OCI-LY1 (cell line): Measurements from ENCODE around the gene FGF2.

Experiments
- H2AFZ ChIP-seq: fragments of 200-600 bp; sonication (generic), shearing (Covaris generic); 2 replicates; pipeline ENCODE4 v1.6.0; 2014; ENCODE audit warnings: antibody characterized with exemption, mild to moderate bottlenecking, low read length
- H3F3A ChIP-seq: fragments of 200-600 bp; sonication (generic), shearing (Covaris generic); 2 replicates; pipeline ENCODE4 v1.6.0; 2014; ENCODE audit warnings: mild to moderate bottlenecking, antibody characterized with exemption, low read length, moderate library complexity; ENCODE audit not compliant: insufficient read depth
- H3K27ac ChIP-seq: fragments of 200-600 bp; sonication (generic); 2 replicates; pipeline ENCODE4 v1.5.1; 2014; ENCODE audit warnings: low read length, mixed run types, mild to moderate bottlenecking, low read depth; ENCODE audit not compliant: poor library complexity, severe bottlenecking
- H3K27me3 ChIP-seq: fragments of 200-600 bp; sonication (generic); 2 replicates; pipeline ENCODE4 v1.6.0; 2014; ENCODE audit warnings: antibody characterized with exemption, mild to moderate bottlenecking, low read length, moderate library complexity; ENCODE audit not compliant: insufficient read depth
- H3K36me3 ChIP-seq: fragments of 200-600 bp; sonication (generic); 2 replicates; pipeline ENCODE4 v1.6.1; 2014; ENCODE audit warnings: mild to moderate bottlenecking, antibody characterized with exemption, low read length, moderate library complexity, mixed read lengths; ENCODE audit not compliant: insufficient read depth
- H3K4me1 ChIP-seq: fragments of 200-600 bp; sonication (generic); 2 replicates; pipeline ENCODE4 v1.5.1; 2014; ENCODE audit warnings: mild to moderate bottlenecking, low read length, moderate library complexity; ENCODE audit not compliant: insufficient read depth, severe bottlenecking
- H3K4me2 ChIP-seq: fragments of 200-600 bp; sonication (generic), shearing (Covaris generic); 2 replicates; pipeline ENCODE4 v1.6.1; 2014; ENCODE audit warnings: low read length
- H3K4me3 ChIP-seq: fragments of 200-600 bp; sonication (generic); 2 replicates; pipeline ENCODE4 v1.5.1; 2014; ENCODE audit warnings: low read length, low read depth, mild to moderate bottlenecking, mixed read lengths; ENCODE audit not compliant: poor library complexity, severe bottlenecking
- H3K79me2 ChIP-seq: fragments of 200-600 bp; shearing (Covaris generic); 2 replicates; pipeline ENCODE4 v1.6.1; 2016; ENCODE audit warnings: mixed run types, low read length, mixed read lengths; ENCODE audit not compliant: insufficient read depth
- H3K9ac ChIP-seq: fragments of 200-600 bp; sonication (generic), shearing (Covaris generic); 2 replicates; pipeline ENCODE4 v1.6.1; 2014; ENCODE audit warnings: mild to moderate bottlenecking, low read length, mixed read lengths
- H3K9me2 ChIP-seq: fragments of 200-600 bp; sonication (generic), shearing (Covaris generic); 2 replicates; pipeline ENCODE4 v1.6.1; 2014; ENCODE audit warnings: low read depth, mild to moderate bottlenecking, low read length, mixed read lengths
- H3K9me3 ChIP-seq: fragments of 200-600 bp; shearing (Covaris generic); 2 replicates; pipeline ENCODE4 v1.6.1; 2014; ENCODE audit warnings: low read length, mixed read lengths
- H4K20me1 ChIP-seq: fragments of 200-600 bp; sonication (generic), shearing (Covaris generic); 2 replicates; pipeline ENCODE4 v1.6.0; 2016; ENCODE audit warnings: mild to moderate bottlenecking, low read length; ENCODE audit not compliant: insufficient read depth
- EZH2 ChIP-seq: fragments of 200-600 bp; sonication (generic), shearing (Covaris generic); IDR thresholded peaks from 2 replicates; pipeline ENCODE4 v1.8.0; 2017; ENCODE audit warnings: borderline replicate concordance, mixed run types, mild to moderate bottlenecking, antibody characterized with exemption, low read length, moderate library complexity, mixed read lengths
- TF ChIP-seq, protein P1 (sequence below): fragments of 200-600 bp; sonication (generic), shearing (Covaris generic); IDR thresholded peaks from 2 replicates; pipeline ENCODE4 v1.5.1; 2017; ENCODE audit warnings: mild to moderate bottlenecking, antibody characterized with exemption, low read length, moderate library complexity, mixed read lengths

FGF2 gene

DNA sequence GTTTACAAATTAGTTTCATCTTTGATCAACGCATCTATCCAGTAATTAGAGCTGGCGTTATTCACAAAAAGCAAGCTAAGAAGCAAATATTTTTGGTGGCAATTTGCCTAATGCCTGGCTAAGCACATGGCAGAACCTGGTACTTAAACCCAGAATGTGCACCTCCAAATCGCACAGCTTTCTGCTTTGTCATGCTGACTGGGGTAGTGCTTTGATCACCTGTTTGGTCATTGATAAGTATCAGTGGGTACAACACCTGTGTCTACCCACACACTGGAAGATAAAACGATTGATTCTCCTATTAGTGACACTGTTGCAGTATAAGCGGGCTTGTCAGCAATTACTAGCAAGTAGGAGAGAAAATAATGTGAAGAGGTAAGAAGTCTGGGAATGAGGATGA is 93.8 kb downstream of the FGF2 start:
- Histone ChIP-seq H3K4me2 (no peak overlapping the region), H3K9ac (no peak overlapping the region), H3K4me3 (no peak overlapping the region), H3K9me2 (no peaks in the 10 kb centered on the region), H3K4me1 (peaks cover 19% of the 10 kb centered on the region), H3K36me3 (no peaks in the 10 kb centered on the region), H3K79me2 (peaks cover 9% of the 10 kb centered on the region; the same call in 1 of the 2 replicates), H4K20me1 (no peaks in the 10 kb centered on the region), H3F3A (no peaks in the 10 kb centered on the region), H2AFZ (no peak overlapping the region), H3K27ac (no peak overlapping the region), H3K9me3 (no peaks in the 10 kb centered on the region), H3K27me3 (no peaks in the 10 kb centered on the region)
- no peak for TF ChIP-seq EZH2
- TF ChIP-seq, protein P1, sequence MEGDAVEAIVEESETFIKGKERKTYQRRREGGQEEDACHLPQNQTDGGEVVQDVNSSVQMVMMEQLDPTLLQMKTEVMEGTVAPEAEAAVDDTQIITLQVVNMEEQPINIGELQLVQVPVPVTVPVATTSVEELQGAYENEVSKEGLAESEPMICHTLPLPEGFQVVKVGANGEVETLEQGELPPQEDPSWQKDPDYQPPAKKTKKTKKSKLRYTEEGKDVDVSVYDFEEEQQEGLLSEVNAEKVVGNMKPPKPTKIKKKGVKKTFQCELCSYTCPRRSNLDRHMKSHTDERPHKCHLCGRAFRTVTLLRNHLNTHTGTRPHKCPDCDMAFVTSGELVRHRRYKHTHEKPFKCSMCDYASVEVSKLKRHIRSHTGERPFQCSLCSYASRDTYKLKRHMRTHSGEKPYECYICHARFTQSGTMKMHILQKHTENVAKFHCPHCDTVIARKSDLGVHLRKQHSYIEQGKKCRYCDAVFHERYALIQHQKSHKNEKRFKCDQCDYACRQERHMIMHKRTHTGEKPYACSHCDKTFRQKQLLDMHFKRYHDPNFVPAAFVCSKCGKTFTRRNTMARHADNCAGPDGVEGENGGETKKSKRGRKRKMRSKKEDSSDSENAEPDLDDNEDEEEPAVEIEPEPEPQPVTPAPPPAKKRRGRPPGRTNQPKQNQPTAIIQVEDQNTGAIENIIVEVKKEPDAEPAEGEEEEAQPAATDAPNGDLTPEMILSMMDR: no peak

DNA sequence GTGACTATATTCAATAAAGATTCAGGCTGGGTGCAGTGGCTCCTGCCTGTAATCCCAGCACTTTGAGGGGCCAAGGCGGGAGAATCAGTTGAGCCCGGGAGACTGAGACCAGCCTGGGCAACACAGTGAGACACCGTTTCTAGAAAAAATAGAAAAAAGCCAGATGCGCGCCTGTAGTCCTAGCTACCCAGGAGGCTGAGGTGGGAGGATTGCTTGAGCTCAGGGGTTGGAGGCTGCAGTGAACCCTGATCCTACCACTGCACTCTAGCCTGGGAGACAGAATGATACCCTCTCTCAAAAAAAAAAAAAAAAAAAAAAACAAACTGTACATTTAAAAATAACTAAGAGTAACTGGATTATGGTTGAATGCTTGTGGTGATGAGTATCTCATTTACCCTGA is 94.7 kb downstream of the FGF2 start:
- H3K36me3 ChIP-seq: no peaks in the 10 kb centered on the region
- H3K4me2 ChIP-seq: peak overlapping the region; percentile 87
- no peaks in the 10 kb centered on the region for H3K9me2 ChIP-seq
- peak overlapping the region; percentile 96 for H3K4me3 ChIP-seq
- H2AFZ ChIP-seq: no peak overlapping the region
- H3K27me3 ChIP-seq: no peaks in the 10 kb centered on the region
- no peaks in the 10 kb centered on the region for H4K20me1 ChIP-seq
- H3K9ac ChIP-seq: no peak overlapping the region
- H3K79me2 ChIP-seq: peaks cover 9% of the 10 kb centered on the region; the same call in 1 of the 2 replicates
- TF ChIP-seq, protein P1: no peak
- no peak for TF ChIP-seq EZH2
- H3K27ac ChIP-seq: no peak overlapping the region
- H3F3A ChIP-seq: no peaks in the 10 kb centered on the region
- H3K4me1 ChIP-seq: peaks cover 19% of the 10 kb centered on the region
- no peaks in the 10 kb centered on the region for H3K9me3 ChIP-seq

DNA sequence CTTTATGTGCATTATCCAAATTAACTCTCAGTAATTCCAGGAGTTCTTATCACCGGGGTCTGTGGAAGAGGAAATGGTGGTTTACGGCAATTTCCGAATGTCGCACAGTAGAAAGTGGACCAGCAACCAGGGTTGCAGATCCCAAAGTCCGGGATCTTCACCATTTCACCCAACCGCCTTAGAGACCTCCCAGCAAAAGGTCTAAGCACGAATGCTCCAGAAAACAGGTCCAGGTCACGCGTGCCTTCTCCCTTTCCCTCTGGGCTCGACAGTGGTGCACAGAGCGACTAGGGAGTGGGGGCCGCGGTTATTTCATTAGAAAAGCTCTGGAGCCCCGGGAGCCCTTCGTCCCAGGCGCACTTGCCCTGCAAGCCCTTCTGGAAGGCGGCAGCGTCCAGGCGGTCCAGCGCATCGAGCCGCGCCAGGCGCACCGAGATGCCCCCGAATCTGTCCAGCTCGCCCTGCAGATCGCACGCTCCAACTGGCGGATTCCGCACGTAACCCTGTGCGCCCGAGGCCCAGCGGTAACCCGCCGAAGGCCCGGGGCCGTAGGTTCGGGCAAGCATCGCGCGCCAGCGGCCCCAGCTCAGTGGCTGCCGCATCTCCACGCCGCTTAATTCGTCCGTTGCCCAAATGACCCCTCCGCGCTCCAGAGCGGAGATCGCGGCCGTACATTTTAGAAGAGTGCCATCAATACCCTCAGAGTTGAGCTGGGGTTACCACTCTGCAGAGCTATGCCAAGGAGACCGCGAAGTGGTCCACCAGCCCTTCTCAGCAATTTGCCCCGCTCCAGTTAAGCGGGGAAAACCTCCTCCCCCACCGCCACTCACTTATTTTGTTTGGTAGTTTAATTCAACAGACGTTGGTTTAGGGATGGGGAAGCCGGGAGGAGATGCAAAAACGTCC is 95.6 kb downstream of the FGF2 start, which contains the start of gene NUDT6:
Gene NUDT6 (minus strand): TSS at position 627 of the 906 bp plus-strand sequence. CDS start 25 bp downstream, at position 602.
- no peaks in the 10 kb centered on the region for H3K9me2 ChIP-seq
- no peaks in the 10 kb centered on the region for H3K27me3 ChIP-seq
- peaks cover 19% of the 10 kb centered on the region for H3K4me1 ChIP-seq
- H3K9me3 ChIP-seq: no peaks in the 10 kb centered on the region
- H3F3A ChIP-seq: no peaks in the 10 kb centered on the region
- TF ChIP-seq, protein P1: no peak
- TF ChIP-seq EZH2: no peak
- H3K79me2 ChIP-seq: peaks cover 9% of the 10 kb centered on the region; the same call in 1 of the 2 replicates
- H2AFZ ChIP-seq: peak within 1 kb of the TSS; percentile 85
- peak within 1 kb of the TSS; percentile 87 for H3K4me2 ChIP-seq
- no peaks in the 10 kb centered on the region for H4K20me1 ChIP-seq
- peak within 1 kb of the TSS; percentile 84 for H3K27ac ChIP-seq
- peak within 1 kb of the TSS; percentile 96 for H3K4me3 ChIP-seq
- H3K9ac ChIP-seq: peak within 1 kb of the TSS; percentile 89
- H3K36me3 ChIP-seq: no peaks in the 10 kb centered on the region
